HepG2 (cell line): ENCODE measurements around the gene SRP68. TPM values are rescaled to one million over a fixed set of nuclear protein-coding genes. Genes with fewer than 3 reads are reported as not detected.

Experiments used
- FOSL2 ChIP-seq: sonication (generic); formaldehyde crosslinking; IDR thresholded peaks from 2 replicates; pipeline ENCODE4 v1.4.0; 2020; ENCODE audit warnings: missing genetic modification reagents
- FOXP1 ChIP-seq, 2 experiments: fragments of 450-650 bp in 1 of 2; IDR thresholded peaks; 2 replicates each; pipeline ENCODE4 v1.6.1; 2017 to 2018; ENCODE audit warnings: antibody characterized with exemption in 1 of 2
- HOXA3 ChIP-seq: sonication (generic); formaldehyde crosslinking; IDR thresholded peaks from 2 replicates; pipeline ENCODE4 v1.5.0; 2020; ENCODE audit warnings: missing genetic modification reagents
- HOXA5 ChIP-seq: sonication (generic); formaldehyde crosslinking; IDR thresholded peaks from 2 replicates; pipeline ENCODE4 v1.4.0; 2020; ENCODE audit warnings: missing genetic modification reagents
- MED8 ChIP-seq: sonication (generic); formaldehyde crosslinking; IDR thresholded peaks from 2 replicates; pipeline ENCODE4 v1.8.1; 2023; ENCODE audit warnings: mild to moderate bottlenecking, missing genetic modification reagents; ENCODE audit not compliant: insufficient replicate concordance
- MXD4 ChIP-seq: IDR thresholded peaks from 2 replicates; pipeline ENCODE4 v1.6.1; 2016; ENCODE audit warnings: mild to moderate bottlenecking, missing biosample characterization, missing genetic modification reagents
- PHB2 ChIP-seq: fragments of 450-650 bp; IDR thresholded peaks from 2 replicates; pipeline ENCODE4 v1.6.1; 2018; ENCODE audit not compliant: partially characterized antibody
- RAD21 ChIP-seq: fragments of 450-650 bp; formaldehyde crosslinking; IDR thresholded peaks from 2 replicates; pipeline ENCODE4 v1.5.0; 2020; ENCODE audit warnings: mild to moderate bottlenecking
- SALL1 ChIP-seq: sonication (generic); formaldehyde crosslinking; IDR thresholded peaks from 2 replicates; pipeline ENCODE4 v1.8.0; 2022; ENCODE audit warnings: mild to moderate bottlenecking, missing genetic modification reagents
- SCMH1 ChIP-seq: sonication (generic); formaldehyde crosslinking; IDR thresholded peaks from 2 replicates; pipeline ENCODE4 v1.9.0; 2021; ENCODE audit warnings: missing genetic modification reagents, mild to moderate bottlenecking, borderline replicate concordance
- ZC3H4 ChIP-seq: sonication (generic); formaldehyde crosslinking; IDR thresholded peaks from 2 replicates; pipeline ENCODE4 v1.4.0; 2020; ENCODE audit warnings: missing genetic modification reagents, borderline replicate concordance
- ZNF264 ChIP-seq: sonication (generic); formaldehyde crosslinking; IDR thresholded peaks from 2 replicates; pipeline ENCODE4 v1.4.0; 2020; ENCODE audit warnings: missing genetic modification reagents
- ZNF446 ChIP-seq: sonication (generic); formaldehyde crosslinking; IDR thresholded peaks from 2 replicates; pipeline ENCODE4 v1.5.0; 2020; ENCODE audit warnings: mild to moderate bottlenecking, missing genetic modification reagents
- ZNF510 ChIP-seq: sonication (generic); formaldehyde crosslinking; IDR thresholded peaks from 2 replicates; pipeline ENCODE4 v1.4.0; 2020; ENCODE audit warnings: low read depth, mild to moderate bottlenecking, missing genetic modification reagents
- ZNF556 ChIP-seq: sonication (generic); formaldehyde crosslinking; IDR thresholded peaks from 2 replicates; pipeline ENCODE4 v1.4.0; 2020; ENCODE audit warnings: mild to moderate bottlenecking, missing genetic modification reagents, borderline replicate concordance
- ZNF747 ChIP-seq: sonication (generic); formaldehyde crosslinking; IDR thresholded peaks from 2 replicates; pipeline ENCODE4 v1.8.1; 2023; ENCODE audit warnings: missing genetic modification reagents, mild to moderate bottlenecking, borderline replicate concordance
- polyA plus RNA-seq, 8 experiments: library from polyadenylated mRNA; depleted of rRNA in 3 of 8; stranded (reverse) in 7 of 8; unstranded in 1 of 8; fragments of >200 nt; fragmentation: Illumina TruSeq in 4 of 8; extraction: Trizol in 4 of 8; gene quantifications; 2 replicates each; pipeline versions ENCODE4 v1.2.1 to v1.2.3, GENCODE V29; 2011 to 2016; ENCODE audit warnings: low read depth in 4 of 8, missing spikeins in 1 of 8, mixed read lengths in 1 of 8; ENCODE audit not compliant: insufficient read depth in 1 of 8
- total RNA-seq, 5 experiments: library from RNA; depleted of rRNA; stranded (reverse); fragments of >200 nt; fragmentation: Illumina TruSeq; extraction: Trizol; gene quantifications; 2 replicates each; pipeline ENCODE4 v1.2.3, GENCODE V29; 2016; ENCODE audit warnings: low read depth in 1 of 5
- TF ChIP-seq, protein P1 (sequence below): sonication (generic); formaldehyde crosslinking; IDR thresholded peaks from 2 replicates; pipeline ENCODE4 v1.4.0; 2020; ENCODE audit warnings: missing genetic modification reagents, mild to moderate bottlenecking, borderline replicate concordance
- TF ChIP-seq, protein P2 (sequence below): sonication (generic); formaldehyde crosslinking; conservative IDR thresholded peaks from 2 replicates; pipeline ENCODE4 v1.8.1; 2023; ENCODE audit warnings: missing genetic modification reagents
- TF ChIP-seq, protein P3 (sequence below): sonication (generic); formaldehyde crosslinking; IDR thresholded peaks from 2 replicates; pipeline ENCODE4 v1.5.0; 2020; ENCODE audit warnings: mild to moderate bottlenecking, missing genetic modification reagents
- TF ChIP-seq, protein P4 (sequence below): sonication (generic); formaldehyde crosslinking; IDR thresholded peaks from 2 replicates; pipeline ENCODE4 v1.5.1; 2020; ENCODE audit warnings: mild to moderate bottlenecking, moderate library complexity, missing genetic modification reagents

Gene SRP68
- total and polyA plus RNA-seq, 2 of the 13 experiments (the other 11 are each of a cell fraction or from before 2014, with no cell fraction given), result 39.8 to 74.3 TPM

DNA sequence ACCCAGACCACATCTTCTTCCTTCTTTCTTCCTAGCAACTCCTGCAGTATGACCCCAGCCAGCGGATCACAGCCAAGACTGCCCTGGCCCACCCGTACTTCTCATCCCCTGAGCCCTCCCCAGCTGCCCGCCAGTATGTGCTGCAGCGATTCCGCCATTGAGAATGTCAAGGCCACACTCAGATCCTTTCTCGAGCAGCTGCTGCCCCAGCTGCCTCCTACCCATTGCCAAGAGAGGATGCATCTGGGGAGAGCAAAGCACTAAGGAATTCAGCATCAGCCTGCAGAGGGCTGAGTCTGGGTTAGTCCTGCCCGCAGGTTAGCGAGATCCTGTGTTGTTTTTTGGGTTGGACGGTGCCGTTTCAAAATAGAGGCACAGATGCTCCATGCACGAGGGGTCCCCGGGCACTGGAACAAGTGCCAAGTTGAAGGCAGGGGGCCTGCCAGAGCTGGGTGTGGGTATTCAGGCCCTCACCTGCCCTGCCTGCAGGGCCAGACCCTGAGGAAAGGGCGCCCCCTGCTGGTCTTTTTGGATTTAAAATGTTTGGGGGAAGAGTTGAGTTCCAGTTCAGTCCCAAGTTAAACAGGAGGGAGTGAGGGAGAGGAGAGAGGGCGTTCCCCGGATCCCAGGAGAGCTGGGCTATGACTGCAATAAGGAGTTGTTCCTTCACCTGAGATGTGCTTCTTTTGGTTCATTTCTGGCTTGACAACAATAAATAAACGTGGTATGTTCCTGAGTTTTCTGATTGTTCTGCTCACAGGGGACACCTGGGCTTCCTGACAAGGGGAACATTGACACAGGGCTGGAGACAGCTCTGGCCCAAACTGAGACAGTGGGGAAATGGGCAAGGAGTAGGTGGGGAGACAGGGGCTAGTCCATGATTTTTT is 66.8 kb downstream of the SRP68 start (continued):
- TF ChIP-seq, protein P1, sequence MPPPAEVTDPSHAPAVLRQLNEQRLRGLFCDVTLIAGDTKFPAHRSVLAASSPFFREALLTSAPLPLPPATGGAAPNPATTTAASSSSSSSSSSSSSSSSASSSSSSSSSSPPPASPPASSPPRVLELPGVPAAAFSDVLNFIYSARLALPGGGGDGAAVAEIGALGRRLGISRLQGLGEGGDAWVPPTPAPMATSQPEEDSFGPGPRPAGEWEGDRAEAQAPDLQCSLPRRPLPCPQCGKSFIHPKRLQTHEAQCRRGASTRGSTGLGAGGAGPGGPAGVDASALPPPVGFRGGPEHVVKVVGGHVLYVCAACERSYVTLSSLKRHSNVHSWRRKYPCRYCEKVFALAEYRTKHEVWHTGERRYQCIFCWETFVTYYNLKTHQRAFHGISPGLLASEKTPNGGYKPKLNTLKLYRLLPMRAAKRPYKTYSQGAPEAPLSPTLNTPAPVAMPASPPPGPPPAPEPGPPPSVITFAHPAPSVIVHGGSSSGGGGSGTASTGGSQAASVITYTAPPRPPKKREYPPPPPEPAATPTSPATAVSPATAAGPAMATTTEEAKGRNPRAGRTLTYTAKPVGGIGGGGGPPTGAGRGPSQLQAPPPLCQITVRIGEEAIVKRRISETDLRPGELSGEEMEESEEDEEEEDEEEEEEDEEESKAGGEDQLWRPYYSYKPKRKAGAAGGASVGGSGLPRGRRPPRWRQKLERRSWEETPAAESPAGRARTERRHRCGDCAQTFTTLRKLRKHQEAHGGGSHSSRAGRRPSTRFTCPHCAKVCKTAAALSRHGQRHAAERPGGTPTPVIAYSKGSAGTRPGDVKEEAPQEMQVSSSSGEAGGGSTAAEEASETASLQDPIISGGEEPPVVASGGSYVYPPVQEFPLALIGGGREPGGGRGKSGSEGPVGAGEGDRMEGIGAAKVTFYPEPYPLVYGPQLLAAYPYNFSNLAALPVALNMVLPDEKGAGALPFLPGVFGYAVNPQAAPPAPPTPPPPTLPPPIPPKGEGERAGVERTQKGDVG, result peak; percentile 32; the same call in 1 of the 2 replicates
- 0 out of 2 replicates have a peak, but pooled peaks have one; percentile 43 for TF ChIP-seq HOXA5 (CRISPR knock-in tag)
- TF ChIP-seq FOXP1 (IDR thresholded peaks at IDR 0.05), result no peak
- no peak for TF ChIP-seq FOXP1 (CRISPR knock-in tag; IDR thresholded peaks at IDR 0.05)
- TF ChIP-seq ZNF556 (CRISPR knock-in tag), result peak; percentile 19; the same call in 1 of the 2 replicates
- TF ChIP-seq ZNF747 (CRISPR knock-in tag), result no peak
- TF ChIP-seq ZC3H4 (CRISPR knock-in tag), result no peak
- TF ChIP-seq RAD21 (CRISPR knock-in tag), result peak; percentile 97
- no peak for TF ChIP-seq ZNF264
- TF ChIP-seq, protein P2, sequence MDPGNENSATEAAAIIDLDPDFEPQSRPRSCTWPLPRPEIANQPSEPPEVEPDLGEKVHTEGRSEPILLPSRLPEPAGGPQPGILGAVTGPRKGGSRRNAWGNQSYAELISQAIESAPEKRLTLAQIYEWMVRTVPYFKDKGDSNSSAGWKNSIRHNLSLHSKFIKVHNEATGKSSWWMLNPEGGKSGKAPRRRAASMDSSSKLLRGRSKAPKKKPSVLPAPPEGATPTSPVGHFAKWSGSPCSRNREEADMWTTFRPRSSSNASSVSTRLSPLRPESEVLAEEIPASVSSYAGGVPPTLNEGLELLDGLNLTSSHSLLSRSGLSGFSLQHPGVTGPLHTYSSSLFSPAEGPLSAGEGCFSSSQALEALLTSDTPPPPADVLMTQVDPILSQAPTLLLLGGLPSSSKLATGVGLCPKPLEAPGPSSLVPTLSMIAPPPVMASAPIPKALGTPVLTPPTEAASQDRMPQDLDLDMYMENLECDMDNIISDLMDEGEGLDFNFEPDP (CRISPR knock-in tag), result no peak
- TF ChIP-seq SCMH1 (CRISPR knock-in tag), result no peak
- TF ChIP-seq SALL1 (CRISPR knock-in tag), result peak; percentile 70
- no peak for TF ChIP-seq ZNF446 (CRISPR knock-in tag)
- no peak for TF ChIP-seq MXD4 (CRISPR knock-in tag)
- no peak for TF ChIP-seq MED8 (CRISPR knock-in tag)
- TF ChIP-seq, protein P3, sequence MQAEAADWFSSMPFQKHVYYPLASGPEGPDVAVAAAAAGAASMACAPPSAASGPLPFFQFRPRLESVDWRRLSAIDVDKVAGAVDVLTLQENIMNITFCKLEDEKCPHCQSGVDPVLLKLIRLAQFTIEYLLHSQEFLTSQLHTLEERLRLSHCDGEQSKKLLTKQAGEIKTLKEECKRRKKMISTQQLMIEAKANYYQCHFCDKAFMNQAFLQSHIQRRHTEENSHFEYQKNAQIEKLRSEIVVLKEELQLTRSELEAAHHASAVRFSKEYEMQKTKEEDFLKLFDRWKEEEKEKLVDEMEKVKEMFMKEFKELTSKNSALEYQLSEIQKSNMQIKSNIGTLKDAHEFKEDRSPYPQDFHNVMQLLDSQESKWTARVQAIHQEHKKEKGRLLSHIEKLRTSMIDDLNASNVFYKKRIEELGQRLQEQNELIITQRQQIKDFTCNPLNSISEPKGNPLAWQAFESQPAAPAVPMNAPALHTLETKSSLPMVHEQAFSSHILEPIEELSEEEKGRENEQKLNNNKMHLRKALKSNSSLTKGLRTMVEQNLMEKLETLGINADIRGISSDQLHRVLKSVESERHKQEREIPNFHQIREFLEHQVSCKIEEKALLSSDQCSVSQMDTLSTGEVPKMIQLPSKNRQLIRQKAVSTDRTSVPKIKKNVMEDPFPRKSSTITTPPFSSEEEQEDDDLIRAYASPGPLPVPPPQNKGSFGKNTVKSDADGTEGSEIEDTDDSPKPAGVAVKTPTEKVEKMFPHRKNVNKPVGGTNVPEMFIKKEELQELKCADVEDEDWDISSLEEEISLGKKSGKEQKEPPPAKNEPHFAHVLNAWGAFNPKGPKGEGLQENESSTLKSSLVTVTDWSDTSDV (CRISPR knock-in tag), result no peak
- TF ChIP-seq, protein P4, sequence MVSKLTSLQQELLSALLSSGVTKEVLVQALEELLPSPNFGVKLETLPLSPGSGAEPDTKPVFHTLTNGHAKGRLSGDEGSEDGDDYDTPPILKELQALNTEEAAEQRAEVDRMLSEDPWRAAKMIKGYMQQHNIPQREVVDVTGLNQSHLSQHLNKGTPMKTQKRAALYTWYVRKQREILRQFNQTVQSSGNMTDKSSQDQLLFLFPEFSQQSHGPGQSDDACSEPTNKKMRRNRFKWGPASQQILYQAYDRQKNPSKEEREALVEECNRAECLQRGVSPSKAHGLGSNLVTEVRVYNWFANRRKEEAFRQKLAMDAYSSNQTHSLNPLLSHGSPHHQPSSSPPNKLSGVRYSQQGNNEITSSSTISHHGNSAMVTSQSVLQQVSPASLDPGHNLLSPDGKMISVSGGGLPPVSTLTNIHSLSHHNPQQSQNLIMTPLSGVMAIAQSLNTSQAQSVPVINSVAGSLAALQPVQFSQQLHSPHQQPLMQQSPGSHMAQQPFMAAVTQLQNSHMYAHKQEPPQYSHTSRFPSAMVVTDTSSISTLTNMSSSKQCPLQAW (CRISPR knock-in tag), result peak; percentile 73; the same call in 1 of the 2 replicates
- TF ChIP-seq PHB2, result no peak
- TF ChIP-seq ZNF510 (CRISPR knock-in tag), result no peak; the same call in 1 of the 2 replicates
- peak; percentile 39; the same call in 1 of the 2 replicates for TF ChIP-seq FOSL2 (CRISPR knock-in tag)
- peak; percentile 44; the same call in 1 of the 2 replicates for TF ChIP-seq HOXA3
